ENCODE results near the gene ZNF28.

- TF ChIP-seq, protein P1, sequence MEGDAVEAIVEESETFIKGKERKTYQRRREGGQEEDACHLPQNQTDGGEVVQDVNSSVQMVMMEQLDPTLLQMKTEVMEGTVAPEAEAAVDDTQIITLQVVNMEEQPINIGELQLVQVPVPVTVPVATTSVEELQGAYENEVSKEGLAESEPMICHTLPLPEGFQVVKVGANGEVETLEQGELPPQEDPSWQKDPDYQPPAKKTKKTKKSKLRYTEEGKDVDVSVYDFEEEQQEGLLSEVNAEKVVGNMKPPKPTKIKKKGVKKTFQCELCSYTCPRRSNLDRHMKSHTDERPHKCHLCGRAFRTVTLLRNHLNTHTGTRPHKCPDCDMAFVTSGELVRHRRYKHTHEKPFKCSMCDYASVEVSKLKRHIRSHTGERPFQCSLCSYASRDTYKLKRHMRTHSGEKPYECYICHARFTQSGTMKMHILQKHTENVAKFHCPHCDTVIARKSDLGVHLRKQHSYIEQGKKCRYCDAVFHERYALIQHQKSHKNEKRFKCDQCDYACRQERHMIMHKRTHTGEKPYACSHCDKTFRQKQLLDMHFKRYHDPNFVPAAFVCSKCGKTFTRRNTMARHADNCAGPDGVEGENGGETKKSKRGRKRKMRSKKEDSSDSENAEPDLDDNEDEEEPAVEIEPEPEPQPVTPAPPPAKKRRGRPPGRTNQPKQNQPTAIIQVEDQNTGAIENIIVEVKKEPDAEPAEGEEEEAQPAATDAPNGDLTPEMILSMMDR (optimal IDR thresholded peaks at IDR 0.05 in 1 of 3, IDR thresholded peaks at IDR 0.05 in 1 of 3, conservative IDR thresholded peaks at IDR 0.05 in 1 of 3; ENCODE audit: extremely low read depth in 1 of 3, insufficient read depth in 2 of 3, low read length in 3 of 3) = no peak
- no peak for TF ChIP-seq EZH2 (IDR thresholded peaks at IDR 0.05; ENCODE audit: low read length)
Observed at GRCh38 chr19:52786078-52786463, 35.4 kb downstream of the ZNF28 start.

Measured in keratinocyte (primary cell).